Right kidney (tissue), 1 donor: ENCODE data around the gene MRAS.
"Not testable (repeated sequence)": the region's sequence is repeated elsewhere in the genome, so short reads cannot be mapped to it uniquely, and the experiment has no call there.

Experiments
- DNase-seq: peaks from one replicate; pipeline ENCODE4 v3.0.0-alpha.2; 2016

MRAS gene

GRCh38 chr3:138389144-138389601 lies 40.8 kb downstream of the MRAS start:
- no peak for DNase-seq

GRCh38 chr3:138389841-138390581 lies 41.6 kb downstream of the MRAS start:
- DNase-seq, result no peak

DNA sequence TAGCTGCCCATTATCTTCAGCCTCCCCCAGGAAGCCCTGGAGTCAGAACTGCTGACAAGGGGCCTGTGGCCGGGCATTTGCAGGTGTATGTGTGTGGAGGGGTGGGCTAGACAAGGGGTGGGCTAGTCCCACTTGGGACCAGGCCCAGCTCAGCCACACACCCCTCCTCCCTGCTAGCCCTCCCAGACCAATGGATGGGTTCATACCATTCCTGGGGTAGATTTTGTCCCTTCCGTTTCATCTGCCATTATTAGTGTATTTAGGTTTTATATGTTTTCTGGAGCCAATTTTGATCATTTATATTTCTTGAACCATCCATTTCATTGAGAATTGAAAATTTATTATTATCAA lies 42.2 kb downstream of the MRAS start:
- DNase-seq, result no peak

DNA sequence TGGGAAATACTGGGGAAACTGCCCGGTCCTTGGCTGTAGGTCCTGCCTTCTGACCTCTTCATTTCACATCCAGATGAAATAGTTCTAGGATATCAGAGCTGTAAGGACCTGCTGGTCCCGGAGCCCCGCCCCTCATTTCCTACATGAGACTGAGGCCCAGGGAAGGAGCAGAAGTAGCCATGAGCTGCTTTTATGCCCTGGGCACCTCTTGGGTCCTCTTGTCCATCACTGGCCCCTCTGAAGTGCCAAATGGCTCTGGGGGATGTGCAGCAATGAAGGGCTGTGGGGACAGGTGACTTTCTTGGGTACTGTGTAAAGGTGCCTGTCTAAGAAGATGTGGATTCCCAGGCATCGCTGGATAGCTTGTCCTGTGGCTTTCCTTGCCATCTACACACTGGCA lies 45.8 kb downstream of the MRAS start:
- no peak for DNase-seq

GRCh38 chr3:138394686-138395085 lies 46.3 kb downstream of the MRAS start:
- DNase-seq, result no peak

GRCh38 chr3:138395865-138396751 lies 47.7 kb downstream of the MRAS start:
- no peak for DNase-seq

GRCh38 chr3:138396752-138397410 lies 48.5 kb downstream of the MRAS start:
- no peak for DNase-seq

- no peak for DNase-seq
Observed at GRCh38 chr3:138397983-138398382, 49.6 kb downstream of the MRAS start.

- DNase-seq, result no peak
Observed at GRCh38 chr3:138398791-138399575, 50.6 kb downstream of the MRAS start.

DNA sequence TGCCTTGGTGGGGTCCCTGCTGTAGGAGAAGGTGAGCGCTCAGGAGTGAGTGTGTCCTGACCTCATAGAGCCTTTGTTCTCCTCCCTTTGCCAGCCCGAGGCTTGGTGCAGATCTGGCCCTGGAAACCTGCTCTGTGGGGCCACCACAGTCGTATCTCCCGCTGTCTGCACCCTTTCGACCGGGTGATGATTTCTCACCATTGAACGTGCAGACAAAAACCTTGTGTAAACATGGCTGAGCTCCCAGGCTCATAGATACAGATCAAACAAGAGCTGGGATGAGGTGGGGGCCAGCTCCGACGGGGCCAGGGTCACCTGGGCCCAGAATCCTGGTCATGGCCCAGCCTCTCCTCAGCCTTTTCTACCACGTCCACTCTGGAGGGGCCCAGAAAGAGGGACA lies 51.4 kb downstream of the MRAS start:
- no peak for DNase-seq

DNA sequence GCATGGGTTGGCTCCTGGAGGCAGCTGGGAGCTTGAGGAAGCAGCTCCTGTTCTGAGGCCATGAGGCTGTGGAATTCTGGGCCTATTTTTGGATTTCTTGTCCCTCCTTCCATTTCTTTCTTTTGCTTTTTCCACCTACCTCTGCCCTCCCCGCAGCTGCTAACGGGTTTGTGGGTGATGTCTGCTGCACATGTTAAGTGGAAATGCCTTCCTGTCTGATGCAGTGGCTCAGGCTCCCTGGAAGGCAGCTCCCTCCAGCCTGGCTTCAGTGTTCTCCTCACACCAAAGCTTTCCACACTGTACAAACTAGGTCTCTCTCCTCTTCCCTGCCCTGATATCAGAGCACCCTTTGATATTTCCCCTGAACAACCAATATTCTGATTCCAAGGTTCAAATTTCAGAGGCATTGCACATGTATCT lies 52.3 kb downstream of the MRAS start:
- no peak for DNase-seq

- no peak for DNase-seq
Observed at GRCh38 chr3:138401834-138402233, 53.5 kb downstream of the MRAS start.

- no peak for DNase-seq
Observed at GRCh38 chr3:138404121-138404520, 55.7 kb downstream of the MRAS start.

DNA sequence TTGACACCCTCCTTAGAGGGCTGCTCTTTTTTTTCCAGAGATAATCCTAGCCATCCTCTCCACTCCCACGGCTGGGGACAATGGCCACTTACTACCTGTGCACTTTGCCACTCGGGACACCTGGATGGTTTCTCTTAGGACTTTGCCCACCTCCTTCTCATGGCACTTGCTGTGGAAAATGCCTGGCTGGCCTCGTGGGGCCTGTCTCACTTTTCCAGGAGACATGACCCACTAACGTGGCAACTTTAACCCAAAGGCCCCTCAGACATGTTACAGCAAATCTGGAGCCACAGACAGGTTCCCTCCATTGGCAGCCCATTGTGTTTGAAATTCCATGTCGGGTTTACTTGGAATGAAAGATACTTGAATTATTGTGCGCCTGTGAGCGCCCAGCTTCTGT lies 56.6 kb downstream of the MRAS start:
- DNase-seq, result no peak

DNA sequence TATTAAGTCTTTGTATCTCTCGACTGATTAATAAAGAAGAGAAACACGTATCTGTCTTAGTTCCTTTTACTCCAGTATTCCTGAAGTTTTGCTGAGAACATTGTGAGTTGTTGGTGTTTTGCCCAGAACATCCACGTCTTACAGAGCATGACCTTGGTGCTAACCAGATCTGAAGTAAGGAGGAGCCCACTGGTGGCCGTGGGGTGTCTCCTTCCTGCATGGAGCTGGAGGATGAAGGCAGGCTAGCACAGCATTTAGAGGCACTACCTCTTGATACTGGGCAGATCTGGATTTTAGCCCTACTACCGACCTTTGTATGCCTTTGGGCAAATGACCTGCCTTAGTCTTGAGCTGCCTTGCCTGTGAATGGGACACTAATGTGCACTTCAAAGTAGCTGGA lies 57.1 kb downstream of the MRAS start:
- DNase-seq, result no peak

DNA sequence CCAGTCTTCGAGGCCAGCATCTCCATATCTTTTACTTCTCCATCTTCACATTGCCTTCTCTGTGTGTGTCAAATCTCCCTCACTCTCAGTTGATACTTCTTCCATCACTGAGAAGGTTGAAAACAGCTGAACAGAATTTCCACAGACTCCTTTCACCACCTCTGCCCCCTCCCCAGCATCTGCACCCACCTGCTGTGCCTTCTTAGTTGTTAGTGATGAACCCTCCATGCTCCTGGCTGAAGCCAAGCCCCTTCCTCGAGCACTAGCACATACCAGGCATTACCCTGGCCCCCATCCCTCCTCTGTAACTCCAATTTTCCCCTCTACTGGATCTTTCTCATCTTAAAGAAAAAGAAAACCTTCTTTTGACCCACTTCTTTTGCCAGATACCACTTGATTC lies 58.2 kb downstream of the MRAS start:
- no peak for DNase-seq

DNA sequence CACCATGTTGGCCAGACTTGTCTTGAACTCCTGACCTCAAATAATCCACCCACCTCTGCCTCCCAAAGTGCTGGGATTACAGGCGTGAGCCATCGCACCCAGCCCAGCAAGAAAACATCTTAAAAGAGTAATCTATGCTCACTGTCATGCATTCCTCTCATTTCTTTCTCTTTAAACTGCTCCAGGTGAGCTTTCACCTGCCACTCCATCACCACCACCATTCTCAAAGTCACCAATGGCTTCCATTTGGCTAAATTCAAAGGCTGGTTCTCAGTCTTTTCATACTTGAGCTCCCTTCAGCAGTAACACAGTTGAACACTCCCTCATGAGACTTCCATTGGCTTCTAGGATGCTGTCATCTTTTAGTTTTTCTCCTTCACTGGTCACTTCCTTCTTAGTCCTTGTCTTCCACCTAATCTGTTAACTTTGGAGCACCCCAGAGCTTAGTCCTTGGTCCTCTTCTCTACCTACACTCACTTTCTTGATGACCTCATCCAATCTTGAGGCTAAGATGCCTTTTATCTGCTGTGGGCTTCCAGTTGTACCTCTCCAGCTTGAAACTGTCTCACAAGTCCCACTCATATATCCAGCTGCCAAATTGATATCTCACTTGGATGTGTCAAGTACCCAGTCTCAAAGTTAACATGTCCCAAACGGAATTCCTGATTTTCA lies 59.0 kb downstream of the MRAS start:
- DNase-seq, result no peak

GRCh38 chr3:138408751-138409570 lies 60.6 kb downstream of the MRAS start:
- DNase-seq, result no peak

DNA sequence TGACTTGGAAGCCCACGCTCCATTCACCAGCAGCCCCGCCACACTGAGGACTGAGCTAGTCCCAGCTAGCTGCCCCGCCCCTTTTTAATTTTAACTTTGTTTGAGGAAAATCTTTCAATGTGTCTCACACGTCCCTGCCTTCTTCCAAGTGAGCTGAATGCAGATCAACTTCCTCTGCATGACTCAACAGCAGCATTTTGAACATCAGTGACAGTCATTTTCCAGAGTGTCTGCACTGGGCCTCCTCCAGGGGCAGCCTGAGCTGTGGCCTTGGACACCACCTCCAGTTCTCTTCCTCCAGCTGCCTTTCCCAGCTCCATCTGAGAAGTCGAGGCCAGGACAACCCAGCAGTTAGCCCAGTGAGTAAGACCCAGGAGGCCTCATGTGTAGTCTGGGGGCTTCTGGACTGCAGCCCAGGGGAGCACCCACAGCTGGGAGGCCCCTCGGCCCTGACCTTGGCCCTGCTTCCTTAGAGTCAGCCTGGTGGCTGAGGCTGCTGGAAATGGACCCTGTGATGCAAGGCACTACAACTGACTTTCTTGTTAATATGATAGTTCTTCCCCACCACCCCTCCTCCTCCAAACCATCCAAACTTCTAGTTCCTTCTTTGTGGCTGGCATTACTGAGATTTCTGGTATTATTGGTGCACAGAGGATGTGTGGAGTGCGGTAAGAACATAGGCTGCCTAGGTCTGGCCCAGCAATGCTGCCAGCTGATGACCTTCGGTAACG lies 64.6 kb downstream of the MRAS start:
- no peak for DNase-seq

DNA sequence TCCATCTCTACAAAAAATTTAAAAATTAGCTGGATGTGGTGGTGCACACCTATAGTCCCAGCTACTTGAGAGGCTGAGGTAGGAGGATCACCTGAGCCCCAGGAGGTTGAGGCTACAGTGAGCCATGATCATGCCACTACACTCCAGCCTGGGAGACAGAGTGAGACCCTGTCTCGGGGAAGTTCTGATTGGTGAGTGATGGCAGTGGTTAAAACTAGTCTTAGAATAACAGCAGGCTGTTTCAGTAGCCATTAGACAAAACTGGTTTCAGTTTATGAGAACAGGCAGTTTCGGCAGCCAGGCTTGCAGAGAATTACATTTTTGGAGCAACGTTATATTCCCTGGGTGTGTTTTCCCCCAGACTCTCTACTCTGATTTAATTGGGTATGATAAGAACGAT lies 67.9 kb downstream of the MRAS start:
- not testable (repeated sequence) for DNase-seq
